HG02642 (cell line): ENCODE results near the gene TCF12.

Experiments
- ATAC-seq: cut with Tn5 transposase; IDR thresholded peaks from one replicate; pipeline ENCODE4 v1.9.1; 2021; ENCODE audit warnings: mild to moderate bottlenecking; ENCODE audit not compliant: unreplicated experiment, poor library complexity

Gene TCF12

DNA sequence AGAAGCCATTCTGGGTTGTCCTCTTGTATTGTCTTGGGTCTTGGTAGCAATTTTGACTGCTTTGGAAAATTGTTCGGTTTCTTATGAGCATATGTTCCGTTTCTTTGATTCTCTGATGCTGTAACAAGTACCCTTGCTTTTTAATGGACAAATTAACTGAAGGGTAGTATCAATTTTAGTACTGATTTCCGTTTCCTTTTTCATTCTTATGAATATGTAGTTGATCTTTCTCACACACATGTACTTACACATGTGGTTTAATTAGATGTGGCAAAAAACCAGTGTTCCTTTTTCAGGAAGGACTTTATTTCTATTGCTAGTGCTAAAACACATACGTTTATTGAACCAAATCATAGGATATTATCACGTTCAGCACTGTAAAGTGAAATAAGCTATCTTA lies 119.1 kb downstream of the TCF12 start:
- no peak for ATAC-seq

GRCh38 chr15:57038040-57038439 lies 119.6 kb downstream of the TCF12 start:
- no peak for ATAC-seq

DNA sequence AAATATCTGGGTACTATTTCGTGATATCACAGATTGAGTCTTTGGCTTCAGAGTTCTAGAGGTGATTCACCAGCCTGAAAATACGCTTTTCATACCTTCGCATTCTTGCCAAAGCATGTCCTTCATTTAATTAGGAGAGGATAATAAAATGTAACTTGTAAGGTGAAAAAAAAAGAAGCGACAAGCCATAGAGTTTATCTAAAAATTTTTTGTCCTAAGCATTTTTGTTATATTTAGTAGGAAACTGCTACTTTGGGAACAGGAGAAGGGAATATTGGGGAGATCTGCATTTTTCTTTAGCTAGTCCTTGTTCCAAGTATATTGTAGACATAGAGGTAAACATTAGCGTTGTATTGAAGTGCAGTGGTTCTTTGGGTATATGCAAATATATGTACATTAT lies 120.1 kb downstream of the TCF12 start:
- no peak for ATAC-seq

- no peak for ATAC-seq
Measured at GRCh38 chr15:57041416-57041815, 123.0 kb downstream of the TCF12 start.

- no peak for ATAC-seq
Measured at GRCh38 chr15:57044072-57044702, 125.7 kb downstream of the TCF12 start.

DNA sequence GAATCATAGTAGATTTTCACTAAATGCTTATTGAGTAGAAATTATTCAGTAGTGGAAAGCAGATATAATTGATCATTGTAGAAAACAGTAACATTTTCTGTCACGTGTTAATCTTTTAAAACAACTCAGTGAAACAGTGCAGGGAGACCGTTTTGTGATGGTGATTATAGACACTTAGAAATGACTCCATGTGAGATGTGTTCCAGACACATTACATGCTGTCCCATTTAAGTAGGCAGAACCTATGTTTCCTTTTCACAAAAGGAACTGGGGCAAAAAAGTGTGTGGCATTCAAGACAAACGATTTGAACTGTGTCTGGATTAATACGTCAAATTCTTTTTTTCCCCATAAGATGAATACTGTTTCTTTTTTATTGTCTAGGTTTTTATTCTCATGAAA lies 126.5 kb downstream of the TCF12 start:
- ATAC-seq = no peak

GRCh38 chr15:57045741-57046382 lies 127.4 kb downstream of the TCF12 start:
- peak; percentile 98 for ATAC-seq

DNA sequence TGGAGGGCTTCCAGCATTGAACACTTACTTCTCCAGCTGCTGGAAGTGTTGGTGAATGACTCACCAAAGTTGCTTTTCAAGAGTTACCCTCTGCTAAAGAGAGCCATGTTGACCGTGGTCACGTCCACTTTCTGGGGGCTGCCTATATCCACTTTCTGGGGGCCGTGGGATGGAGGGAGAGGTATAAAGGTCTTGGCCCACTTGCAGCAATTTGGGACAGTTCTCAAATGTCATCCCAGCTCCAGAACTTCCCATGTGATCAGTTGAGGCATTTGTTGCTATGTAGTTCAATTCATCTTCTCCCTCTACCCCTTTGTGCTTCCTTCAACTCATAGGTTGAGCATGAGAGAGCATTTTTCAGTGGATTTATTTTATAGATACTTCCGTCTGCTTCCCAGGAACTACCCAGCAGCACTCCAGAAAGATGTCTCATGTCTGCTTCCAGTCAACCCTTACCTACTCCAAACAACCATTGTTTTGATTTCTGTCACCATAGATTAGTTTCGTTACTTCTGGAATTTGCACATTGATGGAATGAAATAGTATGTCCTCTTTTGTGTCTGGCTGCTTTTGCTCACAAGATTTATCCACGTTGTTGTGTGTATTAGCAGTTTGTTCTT lies 130.6 kb downstream of the TCF12 start:
- no peak for ATAC-seq

DNA sequence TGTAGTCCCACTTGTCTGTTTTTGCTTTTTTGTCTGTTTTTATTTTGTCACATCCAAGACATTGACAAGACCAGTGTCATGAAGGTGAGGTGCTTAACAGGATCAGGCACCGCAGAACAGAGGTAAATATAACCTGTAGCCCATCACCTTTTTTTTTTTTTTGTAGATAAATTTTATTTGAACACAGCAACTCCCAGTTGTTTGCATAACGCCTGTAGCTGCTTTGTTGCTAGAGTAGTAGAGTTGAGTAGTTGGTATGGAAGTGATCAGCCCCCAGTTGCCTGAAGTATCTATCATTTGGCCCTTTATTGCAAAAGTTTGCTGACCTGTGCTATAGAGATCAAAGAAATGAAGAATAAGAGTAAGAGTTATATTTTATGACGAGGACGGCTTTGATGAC lies 135.0 kb downstream of the TCF12 start:
- no peak for ATAC-seq

DNA sequence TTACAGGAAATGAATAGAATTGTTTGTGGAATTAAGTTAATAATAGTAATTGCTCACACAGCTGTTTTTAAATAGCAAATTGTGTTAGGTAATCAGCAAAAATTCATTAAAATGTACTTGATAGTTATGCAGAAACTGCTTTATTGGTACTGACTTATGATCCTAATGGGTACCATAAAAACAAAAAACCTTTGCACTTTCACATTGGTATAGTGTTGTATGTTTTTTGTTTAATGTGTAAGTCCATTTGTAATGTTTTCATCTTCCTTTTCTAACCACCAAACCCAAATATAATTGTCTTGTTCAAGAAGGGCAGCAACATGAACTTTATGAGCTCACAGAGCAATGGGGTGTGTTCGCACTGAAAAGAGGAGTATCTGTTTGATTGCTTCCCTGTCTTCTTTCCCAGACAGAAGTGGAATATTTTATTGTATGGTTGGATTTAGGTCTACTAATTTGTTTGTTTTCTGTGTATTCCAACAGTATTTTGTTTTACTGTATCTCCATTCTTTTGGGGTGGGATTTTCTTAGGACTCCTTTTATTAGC lies 135.8 kb downstream of the TCF12 start:
- no peak for ATAC-seq

GRCh38 chr15:57056357-57056756 lies 137.9 kb downstream of the TCF12 start:
- no peak for ATAC-seq

- no peak for ATAC-seq
Measured at GRCh38 chr15:57057134-57057930, 138.9 kb downstream of the TCF12 start.

DNA sequence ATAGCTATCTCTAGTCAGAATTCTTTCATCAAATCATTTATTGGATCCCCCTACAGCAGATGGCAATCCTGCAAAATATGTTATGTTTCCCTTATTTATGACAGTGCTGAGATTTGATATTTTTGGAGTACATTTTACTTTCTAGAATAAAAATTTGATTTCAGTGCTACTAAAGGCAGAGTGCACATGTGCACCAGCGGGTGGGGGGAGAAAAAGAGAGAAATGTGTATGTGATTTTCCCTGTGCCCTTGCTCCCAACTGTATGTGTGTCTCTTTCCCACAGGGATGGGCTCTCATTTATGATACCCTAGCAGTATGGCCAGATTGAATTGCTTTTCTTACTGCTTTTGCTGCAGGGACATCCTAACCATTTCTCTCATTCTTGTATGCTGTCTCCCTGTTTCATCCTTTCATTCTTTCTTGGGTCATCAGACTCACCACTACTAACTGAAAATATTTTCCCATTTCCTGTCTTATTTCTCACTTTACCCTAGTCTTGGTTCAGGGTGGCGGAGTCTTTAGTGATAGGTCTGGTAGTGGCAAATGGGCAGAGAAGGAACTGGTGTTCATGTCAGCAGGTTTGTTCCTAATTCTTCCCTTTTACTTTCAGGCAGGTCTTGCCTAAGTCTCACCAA lies 140.7 kb downstream of the TCF12 start:
- ATAC-seq = no peak

DNA sequence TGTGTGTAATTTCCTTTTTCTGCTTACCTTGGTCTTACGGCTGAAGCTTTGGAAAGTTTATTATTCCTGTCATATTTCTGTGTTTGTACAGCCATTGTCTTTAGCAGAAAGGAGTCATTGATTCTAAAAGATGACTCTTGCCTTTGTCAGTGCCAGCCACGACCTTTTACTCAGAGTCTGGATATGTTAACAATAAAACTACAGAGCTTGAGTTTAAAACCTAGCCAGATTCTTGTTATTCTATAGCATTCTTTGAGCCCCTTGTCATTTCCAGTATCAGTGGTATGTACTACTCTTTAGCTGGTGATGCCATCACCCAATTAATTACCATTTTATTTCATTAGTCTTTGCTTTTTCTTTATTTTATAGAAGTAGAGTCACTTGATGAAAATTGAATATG lies 142.4 kb downstream of the TCF12 start:
- no peak for ATAC-seq

- no peak for ATAC-seq
Measured at GRCh38 chr15:57061281-57061680, 142.8 kb downstream of the TCF12 start.

DNA sequence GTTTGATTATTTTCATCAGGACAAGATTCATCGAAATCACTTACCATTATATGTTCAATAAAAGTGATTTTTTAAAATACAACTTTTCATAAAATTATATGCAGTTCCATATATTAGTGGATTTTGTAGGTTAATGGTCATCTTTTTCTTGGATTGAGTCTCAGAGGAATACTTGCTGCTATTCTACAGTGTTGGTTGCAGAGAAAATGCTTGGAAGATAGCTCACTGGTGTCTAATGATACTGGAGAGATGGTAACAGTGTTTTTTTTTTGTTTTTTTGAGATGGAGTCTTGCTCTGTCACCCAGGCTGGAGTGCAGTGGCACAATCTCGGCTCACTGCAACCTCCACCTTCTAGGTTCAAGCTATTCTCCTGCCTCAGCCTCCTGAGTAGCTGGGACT lies 143.3 kb downstream of the TCF12 start:
- ATAC-seq = no peak

DNA sequence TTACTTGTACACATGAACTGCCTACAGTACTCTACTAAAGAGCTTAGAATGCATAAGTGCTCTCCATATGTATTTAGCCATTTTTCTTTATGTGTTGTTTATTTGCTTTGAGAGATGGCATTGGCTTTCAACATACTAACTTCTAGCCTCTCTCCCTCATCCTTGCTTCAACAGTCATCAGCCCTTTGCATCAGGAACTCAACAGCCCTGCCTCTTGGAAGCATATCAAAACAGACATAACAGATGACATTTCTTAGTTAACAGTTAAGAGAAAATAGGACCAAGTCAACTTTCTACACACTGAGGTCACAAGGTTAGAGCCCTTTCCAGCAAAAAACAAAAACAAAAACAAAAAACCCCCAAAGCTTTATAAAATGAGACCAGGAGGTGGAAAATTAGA lies 145.6 kb downstream of the TCF12 start:
- ATAC-seq = no peak

GRCh38 chr15:57069423-57069822 lies 151.0 kb downstream of the TCF12 start:
- no peak for ATAC-seq

DNA sequence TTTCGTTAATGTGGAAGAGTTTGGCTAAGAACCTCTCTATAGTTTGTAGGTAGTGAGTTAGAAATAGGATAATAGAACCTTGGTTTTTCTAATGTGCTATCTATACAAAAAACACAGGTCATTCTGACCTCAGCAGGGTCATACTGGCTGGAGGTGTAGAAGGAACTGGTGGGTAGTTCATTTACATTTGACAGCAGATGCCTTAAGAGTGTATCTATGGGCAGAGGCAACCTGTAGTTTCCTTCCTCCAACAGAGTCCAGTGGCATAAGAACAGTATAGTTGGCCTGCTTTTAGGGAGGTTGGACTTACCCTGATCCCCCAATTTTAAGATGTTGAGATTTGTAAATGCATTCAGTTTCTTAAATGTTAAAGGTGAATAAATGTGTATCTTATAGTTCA lies 152.2 kb downstream of the TCF12 start:
- no peak for ATAC-seq

GRCh38 chr15:57079446-57079845 lies 161.0 kb downstream of the TCF12 start:
- ATAC-seq = no peak
